ENCODE measurements around the gene CLEC2D.

DNA sequence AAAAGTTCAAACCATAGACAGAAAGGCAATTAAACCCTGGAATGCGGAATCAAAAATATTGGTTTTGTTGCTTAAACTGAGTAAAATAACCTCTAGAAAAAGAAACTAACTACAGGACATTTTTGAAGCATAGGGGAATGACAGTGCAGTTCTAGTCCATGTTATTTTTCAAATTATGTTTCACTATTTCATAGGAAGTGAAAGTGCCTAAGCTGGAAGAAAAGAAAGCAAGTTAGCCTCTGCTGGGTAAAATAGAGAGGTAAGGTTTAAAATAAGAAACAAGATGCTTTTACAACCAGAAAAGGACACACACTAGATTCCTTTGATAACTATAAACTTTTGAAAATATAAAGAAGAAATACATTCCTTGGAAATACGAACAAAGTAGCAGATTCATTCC is 62.3 kb downstream of the CLEC2D start:
- TF ChIP-seq MYC (IDR thresholded peaks at IDR 0.05; ENCODE audit: insufficient read depth, insufficient read length, insufficient replicate concordance, low read length, severe bottlenecking) (no peak), EP300 (IDR thresholded peaks at IDR 0.05; ENCODE audit: borderline replicate concordance in 1 of 2, control insufficient read depth in 1 of 2, low read depth in 2 of 2, low read length in 2 of 2) (no peak), FOXK2 (IDR thresholded peaks at IDR 0.05) (no peak), EZH2 (IDR thresholded peaks at IDR 0.05; ENCODE audit: borderline replicate concordance, control insufficient read depth, low read depth, low read length) (no peak), USF2 (IDR thresholded peaks at IDR 0.05; ENCODE audit: borderline replicate concordance, low read depth, low read length) (no peak), E4F1 (IDR thresholded peaks at IDR 0.05; ENCODE audit: borderline replicate concordance, partially characterized antibody) (no peak), POLR2A (IDR thresholded peaks at IDR 0.05; ENCODE audit: low read depth, low read length) (no peak), SUZ12 (IDR thresholded peaks at IDR 0.05; ENCODE audit: unreplicated experiment) (no peak), BCL3 (IDR thresholded peaks at IDR 0.05; ENCODE audit: borderline replicate concordance, insufficient read depth, low read depth, low read length, poor library complexity, severe bottlenecking) (no peak), FOS (IDR thresholded peaks at IDR 0.05; ENCODE audit: borderline replicate concordance, extremely low read depth, insufficient read length) (no peak)
- TF ChIP-seq, protein P1, sequence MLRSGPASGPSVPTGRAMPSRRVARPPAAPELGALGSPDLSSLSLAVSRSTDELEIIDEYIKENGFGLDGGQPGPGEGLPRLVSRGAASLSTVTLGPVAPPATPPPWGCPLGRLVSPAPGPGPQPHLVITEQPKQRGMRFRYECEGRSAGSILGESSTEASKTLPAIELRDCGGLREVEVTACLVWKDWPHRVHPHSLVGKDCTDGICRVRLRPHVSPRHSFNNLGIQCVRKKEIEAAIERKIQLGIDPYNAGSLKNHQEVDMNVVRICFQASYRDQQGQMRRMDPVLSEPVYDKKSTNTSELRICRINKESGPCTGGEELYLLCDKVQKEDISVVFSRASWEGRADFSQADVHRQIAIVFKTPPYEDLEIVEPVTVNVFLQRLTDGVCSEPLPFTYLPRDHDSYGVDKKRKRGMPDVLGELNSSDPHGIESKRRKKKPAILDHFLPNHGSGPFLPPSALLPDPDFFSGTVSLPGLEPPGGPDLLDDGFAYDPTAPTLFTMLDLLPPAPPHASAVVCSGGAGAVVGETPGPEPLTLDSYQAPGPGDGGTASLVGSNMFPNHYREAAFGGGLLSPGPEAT (IDR thresholded peaks at IDR 0.05; ENCODE audit: low read depth): no peak
- TF ChIP-seq, protein P2, sequence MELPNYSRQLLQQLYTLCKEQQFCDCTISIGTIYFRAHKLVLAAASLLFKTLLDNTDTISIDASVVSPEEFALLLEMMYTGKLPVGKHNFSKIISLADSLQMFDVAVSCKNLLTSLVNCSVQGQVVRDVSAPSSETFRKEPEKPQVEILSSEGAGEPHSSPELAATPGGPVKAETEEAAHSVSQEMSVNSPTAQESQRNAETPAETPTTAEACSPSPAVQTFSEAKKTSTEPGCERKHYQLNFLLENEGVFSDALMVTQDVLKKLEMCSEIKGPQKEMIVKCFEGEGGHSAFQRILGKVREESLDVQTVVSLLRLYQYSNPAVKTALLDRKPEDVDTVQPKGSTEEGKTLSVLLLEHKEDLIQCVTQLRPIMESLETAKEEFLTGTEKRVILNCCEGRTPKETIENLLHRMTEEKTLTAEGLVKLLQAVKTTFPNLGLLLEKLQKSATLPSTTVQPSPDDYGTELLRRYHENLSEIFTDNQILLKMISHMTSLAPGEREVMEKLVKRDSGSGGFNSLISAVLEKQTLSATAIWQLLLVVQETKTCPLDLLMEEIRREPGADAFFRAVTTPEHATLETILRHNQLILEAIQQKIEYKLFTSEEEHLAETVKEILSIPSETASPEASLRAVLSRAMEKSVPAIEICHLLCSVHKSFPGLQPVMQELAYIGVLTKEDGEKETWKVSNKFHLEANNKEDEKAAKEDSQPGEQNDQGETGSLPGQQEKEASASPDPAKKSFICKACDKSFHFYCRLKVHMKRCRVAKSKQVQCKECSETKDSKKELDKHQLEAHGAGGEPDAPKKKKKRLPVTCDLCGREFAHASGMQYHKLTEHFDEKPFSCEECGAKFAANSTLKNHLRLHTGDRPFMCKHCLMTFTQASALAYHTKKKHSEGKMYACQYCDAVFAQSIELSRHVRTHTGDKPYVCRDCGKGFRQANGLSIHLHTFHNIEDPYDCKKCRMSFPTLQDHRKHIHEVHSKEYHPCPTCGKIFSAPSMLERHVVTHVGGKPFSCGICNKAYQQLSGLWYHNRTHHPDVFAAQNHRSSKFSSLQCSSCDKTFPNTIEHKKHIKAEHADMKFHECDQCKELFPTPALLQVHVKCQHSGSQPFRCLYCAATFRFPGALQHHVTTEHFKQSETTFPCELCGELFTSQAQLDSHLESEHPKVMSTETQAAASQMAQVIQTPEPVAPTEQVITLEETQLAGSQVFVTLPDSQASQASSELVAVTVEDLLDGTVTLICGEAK (IDR thresholded peaks at IDR 0.05; ENCODE audit: borderline replicate concordance): no peak
- TF ChIP-seq, protein P3, sequence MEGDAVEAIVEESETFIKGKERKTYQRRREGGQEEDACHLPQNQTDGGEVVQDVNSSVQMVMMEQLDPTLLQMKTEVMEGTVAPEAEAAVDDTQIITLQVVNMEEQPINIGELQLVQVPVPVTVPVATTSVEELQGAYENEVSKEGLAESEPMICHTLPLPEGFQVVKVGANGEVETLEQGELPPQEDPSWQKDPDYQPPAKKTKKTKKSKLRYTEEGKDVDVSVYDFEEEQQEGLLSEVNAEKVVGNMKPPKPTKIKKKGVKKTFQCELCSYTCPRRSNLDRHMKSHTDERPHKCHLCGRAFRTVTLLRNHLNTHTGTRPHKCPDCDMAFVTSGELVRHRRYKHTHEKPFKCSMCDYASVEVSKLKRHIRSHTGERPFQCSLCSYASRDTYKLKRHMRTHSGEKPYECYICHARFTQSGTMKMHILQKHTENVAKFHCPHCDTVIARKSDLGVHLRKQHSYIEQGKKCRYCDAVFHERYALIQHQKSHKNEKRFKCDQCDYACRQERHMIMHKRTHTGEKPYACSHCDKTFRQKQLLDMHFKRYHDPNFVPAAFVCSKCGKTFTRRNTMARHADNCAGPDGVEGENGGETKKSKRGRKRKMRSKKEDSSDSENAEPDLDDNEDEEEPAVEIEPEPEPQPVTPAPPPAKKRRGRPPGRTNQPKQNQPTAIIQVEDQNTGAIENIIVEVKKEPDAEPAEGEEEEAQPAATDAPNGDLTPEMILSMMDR (IDR thresholded peaks at IDR 0.05 in 2 of 3, conservative IDR thresholded peaks at IDR 0.05 in 1 of 3; ENCODE audit: control insufficient read depth in 2 of 3, extremely low read depth in 1 of 3, insufficient read depth in 1 of 3, low read depth in 3 of 3, low read length in 3 of 3): no peak

Data from GM12878 (cell line).